A673 (cell line): ENCODE results near the gene PDE9A. TPM values are rescaled to one million over a fixed set of nuclear protein-coding genes. Genes with fewer than 3 reads are reported as not detected.

Experiments used
- BruUV-seq: library from RNA; stranded (reverse); fragments of 400-500 nt; replicated peaks from 2 replicates; lab custom pipeline; 2021; lab: Mats Ljungman, UMichigan
- CTCF ChIA-PET: fragments of 300-600 bp; sonication (Branson Sonifier 250); formaldehyde crosslinking; loops from one replicate; lab custom pipeline; 2022; ENCODE audit warnings: antibody characterized with exemption; lab: Charles Lee
- POLR2A ChIA-PET: fragments of 300-600 bp; sonication (Branson Sonifier 250); formaldehyde crosslinking; loops from one replicate; lab custom pipeline; 2022; ENCODE audit warnings: antibody characterized with exemption; ENCODE audit not compliant: low non-redundant PET; lab: Charles Lee
- DNase-seq: peaks from one replicate; pipeline ENCODE4 v3.0.0-alpha.2; 2015; ENCODE audit warnings: low spot score
- H3K27ac ChIP-seq: fragments of 200-600 bp; sonication (generic); 2 replicates; pipeline ENCODE4 v1.5.1; 2016; ENCODE audit warnings: mixed run types, low read depth, mild to moderate bottlenecking, mixed read lengths, antibody characterized with exemption, low read length; ENCODE audit not compliant: poor library complexity, severe bottlenecking
- H3K27me3 ChIP-seq: fragments of 200-600 bp; sonication (generic); replicated peaks from 2 replicates; pipeline ENCODE4 v1.6.1; 2017; ENCODE audit warnings: mixed run types, low read depth, mild to moderate bottlenecking, mixed read lengths, antibody characterized with exemption, low read length; ENCODE audit not compliant: insufficient read depth, poor library complexity
- H3K36me3 ChIP-seq: fragments of 200-600 bp; sonication (generic); 2 replicates; pipeline ENCODE4 v1.6.1; 2016; ENCODE audit warnings: mixed run types, mild to moderate bottlenecking, mixed read lengths, antibody characterized with exemption, low read length; ENCODE audit not compliant: insufficient read depth, poor library complexity, severe bottlenecking
- H3K4me1 ChIP-seq: fragments of 200-600 bp; sonication (generic); 2 replicates; pipeline ENCODE4 v1.6.1; 2017; ENCODE audit warnings: mixed run types, mild to moderate bottlenecking, mixed read lengths, antibody characterized with exemption, low read length; ENCODE audit not compliant: insufficient read depth, poor library complexity, severe bottlenecking
- H3K4me3 ChIP-seq: fragments of 200-600 bp; sonication (generic); 2 replicates; pipeline ENCODE4 v1.5.1; 2016; ENCODE audit warnings: low read depth, mixed run types, mild to moderate bottlenecking, mixed read lengths, low read length; ENCODE audit not compliant: poor library complexity, severe bottlenecking
- H3K9me3 ChIP-seq: fragments of 200-600 bp; sonication (generic); 2 replicates; pipeline ENCODE4 v1.6.1; 2016; ENCODE audit warnings: mixed run types, low read depth, mild to moderate bottlenecking, mixed read lengths, antibody characterized with exemption, low read length; ENCODE audit not compliant: poor library complexity, severe bottlenecking
- EZH2 ChIP-seq: fragments of 200-600 bp; sonication (generic); IDR thresholded peaks from 2 replicates; pipeline ENCODE4 v1.6.1; 2017; ENCODE audit warnings: borderline replicate concordance, low read depth, mild to moderate bottlenecking, mixed read lengths, antibody characterized with exemption, low read length; ENCODE audit not compliant: poor library complexity, severe bottlenecking
- intact Hi-C: fragments of 100-400 bp; cut with micrococcal nuclease; formaldehyde crosslinking; loops from one replicate; pipeline ENCODE4 v1.10.0; 2022; ENCODE audit not compliant: unreplicated experiment
- total RNA-seq: library from RNA; stranded (reverse); gene quantifications from 2 replicates; pipeline ENCODE4 v1.2.3, GENCODE V29; 2021
- TF ChIP-seq, protein P1 (sequence below): fragments of 300-800, 200-600 bp; sonication (generic); conservative IDR thresholded peaks from 2 replicates; pipeline ENCODE4 v1.5.1; 2017; ENCODE audit warnings: low read depth, mild to moderate bottlenecking, antibody characterized with exemption, low read length, moderate library complexity, mixed read lengths

The PDE9A gene
- total RNA-seq, 1 experiment from 2014 or later: 14.3 TPM

DNA sequence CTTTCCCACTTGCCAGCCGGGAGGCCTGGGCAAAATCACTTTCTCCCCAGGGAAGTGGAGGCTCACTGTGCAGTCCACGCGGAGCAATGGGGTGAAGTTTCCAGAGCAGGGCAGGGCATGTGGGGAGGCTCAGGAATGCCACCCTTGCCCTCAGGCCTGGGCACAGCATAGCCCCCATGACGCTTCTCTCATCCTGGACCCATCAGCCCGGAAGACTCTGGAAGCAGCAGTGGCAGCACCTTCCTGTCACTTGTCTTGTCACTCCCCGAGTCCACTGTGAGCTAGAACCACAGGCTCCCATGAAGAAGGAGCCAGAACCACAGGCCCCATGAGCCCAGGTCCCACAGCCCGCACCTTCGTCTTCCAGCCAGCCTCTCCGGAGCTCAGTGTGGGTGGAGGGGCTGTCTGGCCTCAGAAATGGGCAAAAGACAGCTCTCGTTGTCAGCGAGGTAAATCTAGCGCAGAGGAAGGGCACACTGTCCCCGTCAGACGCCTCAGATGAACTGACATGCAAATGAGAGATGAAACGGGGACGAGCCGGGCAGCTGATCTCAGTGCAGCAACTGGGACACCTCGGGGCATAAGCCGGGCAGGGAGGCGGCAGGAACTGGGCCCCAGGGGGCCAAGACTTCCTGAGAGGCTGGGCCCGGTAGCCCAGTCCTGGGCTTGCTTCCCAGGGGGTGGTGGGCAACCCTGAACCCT is 6.1 kb downstream of the PDE9A start:
- TF ChIP-seq, protein P1, sequence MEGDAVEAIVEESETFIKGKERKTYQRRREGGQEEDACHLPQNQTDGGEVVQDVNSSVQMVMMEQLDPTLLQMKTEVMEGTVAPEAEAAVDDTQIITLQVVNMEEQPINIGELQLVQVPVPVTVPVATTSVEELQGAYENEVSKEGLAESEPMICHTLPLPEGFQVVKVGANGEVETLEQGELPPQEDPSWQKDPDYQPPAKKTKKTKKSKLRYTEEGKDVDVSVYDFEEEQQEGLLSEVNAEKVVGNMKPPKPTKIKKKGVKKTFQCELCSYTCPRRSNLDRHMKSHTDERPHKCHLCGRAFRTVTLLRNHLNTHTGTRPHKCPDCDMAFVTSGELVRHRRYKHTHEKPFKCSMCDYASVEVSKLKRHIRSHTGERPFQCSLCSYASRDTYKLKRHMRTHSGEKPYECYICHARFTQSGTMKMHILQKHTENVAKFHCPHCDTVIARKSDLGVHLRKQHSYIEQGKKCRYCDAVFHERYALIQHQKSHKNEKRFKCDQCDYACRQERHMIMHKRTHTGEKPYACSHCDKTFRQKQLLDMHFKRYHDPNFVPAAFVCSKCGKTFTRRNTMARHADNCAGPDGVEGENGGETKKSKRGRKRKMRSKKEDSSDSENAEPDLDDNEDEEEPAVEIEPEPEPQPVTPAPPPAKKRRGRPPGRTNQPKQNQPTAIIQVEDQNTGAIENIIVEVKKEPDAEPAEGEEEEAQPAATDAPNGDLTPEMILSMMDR: no peak
- TF ChIP-seq EZH2: no peak
- Histone ChIP-seq H3K9me3 (no peaks in the 10 kb centered on the region), H3K4me1 (peaks cover 18% of the 10 kb centered on the region), H3K27me3 (no peaks in the 10 kb centered on the region), H3K27ac (no peak overlapping the region), H3K36me3 (no peaks in the 10 kb centered on the region), H3K4me3 (no peak overlapping the region)
- POLR2A ChIA-PET: no interaction called here
- intact Hi-C loops: no loop called here
- no TSS peak for BruUV-seq
- no peak for DNase-seq
- CTCF ChIA-PET: no interaction called here

DNA sequence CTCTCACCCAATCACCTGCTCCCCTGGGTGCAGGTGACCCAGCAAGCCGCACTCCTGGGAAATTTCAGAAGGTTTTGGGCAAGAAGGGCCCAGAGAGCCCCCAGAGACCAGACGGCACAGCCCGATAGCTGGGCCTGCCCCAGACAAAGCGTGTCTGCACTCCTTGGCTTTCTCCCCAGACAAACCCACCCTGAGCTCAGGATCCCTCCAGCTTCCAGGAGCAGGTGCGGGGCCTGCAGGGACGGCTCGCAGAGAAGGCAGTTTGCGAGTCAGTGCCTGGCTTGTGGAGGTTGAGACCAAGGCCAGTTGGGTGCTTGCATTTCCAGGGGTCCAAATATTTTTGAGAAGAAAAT is 6.7 kb downstream of the PDE9A start:
- Histone ChIP-seq H3K36me3 (no peaks in the 10 kb centered on the region), H3K27ac (no peak overlapping the region), H3K27me3 (no peaks in the 10 kb centered on the region), H3K4me1 (peaks cover 13% of the 10 kb centered on the region), H3K9me3 (no peaks in the 10 kb centered on the region), H3K4me3 (no peak overlapping the region)
- intact Hi-C loops: no loop called here
- TF ChIP-seq, protein P1: no peak
- no peak for TF ChIP-seq EZH2
- ChIA-PET CTCF (no interaction called here), POLR2A (no interaction called here)
- no TSS peak for BruUV-seq
- no peak for DNase-seq

DNA sequence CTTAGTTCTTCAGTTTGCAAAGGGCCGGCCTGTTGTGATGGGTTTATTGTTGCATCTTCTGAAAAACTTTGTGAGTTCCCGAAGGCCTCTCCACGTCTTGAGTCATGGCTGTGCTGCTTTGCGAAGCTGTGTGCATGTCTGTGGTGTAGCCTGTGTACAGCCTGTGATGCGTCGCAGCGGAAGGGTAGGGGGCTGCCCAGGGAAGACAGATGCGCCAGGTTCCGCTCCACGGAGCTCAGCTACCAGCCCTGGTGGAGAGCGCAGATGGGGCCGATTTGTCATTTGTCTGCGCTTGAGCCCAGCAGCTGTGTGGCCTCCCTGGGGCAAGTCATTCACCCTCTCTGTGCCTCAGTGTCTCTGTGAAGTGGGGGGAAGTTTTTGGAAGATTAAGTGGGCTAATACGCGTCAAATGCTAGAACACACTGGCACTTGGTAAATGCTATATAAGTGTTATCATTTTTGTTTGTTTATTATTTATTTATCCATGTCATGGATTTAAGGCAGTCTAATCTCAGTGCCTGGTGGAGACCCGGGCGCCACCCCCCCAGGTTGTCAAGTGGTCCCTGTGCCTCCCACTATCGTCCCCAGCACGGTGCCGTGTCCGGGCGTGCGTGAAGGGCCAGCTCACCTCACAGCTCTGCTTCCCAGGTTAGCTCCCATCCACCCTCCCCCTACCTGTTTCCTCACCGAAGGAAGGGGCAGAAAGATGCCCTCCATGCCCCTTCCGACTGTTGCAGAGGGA is 8.4 kb downstream of the PDE9A start:
- POLR2A ChIA-PET: no interaction called here
- BruUV-seq: no TSS peak
- CTCF ChIA-PET: no interaction called here
- Histone ChIP-seq H3K27me3 (no peaks in the 10 kb centered on the region), H3K9me3 (no peaks in the 10 kb centered on the region), H3K36me3 (no peaks in the 10 kb centered on the region), H3K27ac (no peak overlapping the region), H3K4me1 (peaks cover 5% of the 10 kb centered on the region), H3K4me3 (no peak overlapping the region)
- no peak for TF ChIP-seq EZH2
- TF ChIP-seq, protein P1: no peak
- intact Hi-C loops: no loop called here
- no peak for DNase-seq
